GM08714 (cell line): ENCODE results near the gene C1QTNF6.
A peak's percentile ranks its signal among the peaks of the same experiment; 100 is the strongest.

Experiments
- H3K4me3 ChIP-seq: fragments of 200-500 bp; sonication (Bioruptor generic); 2 replicates; pipeline ENCODE4 v1.5.1; 2014; ENCODE audit warnings: mild to moderate bottlenecking, low read length, inconsistent platforms
- ZNF274 ChIP-seq: IDR thresholded peaks from 2 replicates; pipeline ENCODE4 v1.6.1; 2012; ENCODE audit warnings: mild to moderate bottlenecking, low read depth, low read length

Gene C1QTNF6

GRCh38 chr22:37148742-37149665, 39.0 kb downstream of the C1QTNF6 start:
- no peak for TF ChIP-seq ZNF274
- H3K4me3 ChIP-seq = peak overlapping the region; percentile 72

- no peak for TF ChIP-seq ZNF274
- peak overlapping the region; percentile 72; the same call in 1 of the 2 replicates for H3K4me3 ChIP-seq
Observed at GRCh38 chr22:37148031-37148651, 39.9 kb downstream of the C1QTNF6 start.

- H3K4me3 ChIP-seq = peak overlapping the region; percentile 72; the same call in 1 of the 2 replicates
- no peak for TF ChIP-seq ZNF274
Observed at GRCh38 chr22:37147186-37147990, 40.7 kb downstream of the C1QTNF6 start.

GRCh38 chr22:37146507-37147180, 41.4 kb downstream of the C1QTNF6 start:
- TF ChIP-seq ZNF274 = no peak
- H3K4me3 ChIP-seq = no peak overlapping the region

GRCh38 chr22:37146051-37146385, 42.0 kb downstream of the C1QTNF6 start:
- no peak for TF ChIP-seq ZNF274

GRCh38 chr22:37145180-37146050, 42.6 kb downstream of the C1QTNF6 start:
- no peak for TF ChIP-seq ZNF274
- H3K4me3 ChIP-seq = no peak overlapping the region

More at GRCh38 chr22:37146051-37146385, 42.0 kb downstream of the C1QTNF6 start:
- H3K4me3 ChIP-seq = no peak overlapping the region

GRCh38 chr22:37144180-37144554, 43.9 kb downstream of the C1QTNF6 start:
- H3K4me3 ChIP-seq = no peak overlapping the region
- TF ChIP-seq ZNF274 = no peak

- H3K4me3 ChIP-seq = no peak overlapping the region
- TF ChIP-seq ZNF274 = no peak
Observed at GRCh38 chr22:37141971-37142370, 46.1 kb downstream of the C1QTNF6 start.

- no peak for TF ChIP-seq ZNF274
- H3K4me3 ChIP-seq = no peak overlapping the region
Observed at GRCh38 chr22:37141476-37141875, 46.6 kb downstream of the C1QTNF6 start.

GRCh38 chr22:37140686-37141323, 47.2 kb downstream of the C1QTNF6 start:
- no peak overlapping the region for H3K4me3 ChIP-seq
- TF ChIP-seq ZNF274 = no peak

- no peak overlapping the region for H3K4me3 ChIP-seq
- no peak for TF ChIP-seq ZNF274
Observed at GRCh38 chr22:37139762-37140161, 48.3 kb downstream of the C1QTNF6 start.

- no peak for TF ChIP-seq ZNF274
- no peak overlapping the region for H3K4me3 ChIP-seq
Observed at GRCh38 chr22:37138849-37139561, 49.0 kb downstream of the C1QTNF6 start.
